Loucy (cell line): ENCODE data around the gene MCF2L.

ENCODE experiments used
- H2AFZ ChIP-seq: fragments of 200-600 bp; sonication (generic); 2 replicates; pipeline ENCODE4 v1.6.0; 2016; ENCODE audit warnings: antibody characterized with exemption, mild to moderate bottlenecking, low read length, moderate library complexity
- H3F3A ChIP-seq: fragments of 200-600 bp; 2 replicates; pipeline ENCODE4 v1.6.0; 2016; ENCODE audit warnings: antibody characterized with exemption, low read depth, mild to moderate bottlenecking
- H3K27me3 ChIP-seq: fragments of 200-600 bp; sonication (generic); 2 replicates; pipeline ENCODE4 v1.6.1; 2014; ENCODE audit warnings: low read length, mild to moderate bottlenecking; ENCODE audit not compliant: insufficient read depth, poor library complexity, severe bottlenecking
- H3K36me3 ChIP-seq: fragments of 200-600 bp; sonication (generic); 2 replicates; pipeline ENCODE4 v1.6.1; 2016; ENCODE audit warnings: low read length; ENCODE audit not compliant: insufficient read depth
- H3K4me1 ChIP-seq: fragments of 200-600 bp; sonication (generic); 2 replicates; pipeline ENCODE4 v1.5.1; 2014; ENCODE audit warnings: low read length, mild to moderate bottlenecking; ENCODE audit not compliant: insufficient read depth, poor library complexity, severe bottlenecking
- H3K4me2 ChIP-seq: fragments of 200-600 bp; sonication (generic); 2 replicates; pipeline ENCODE4 v1.6.0; 2014; ENCODE audit warnings: antibody characterized with exemption, low read length, low read depth, mild to moderate bottlenecking; ENCODE audit not compliant: poor library complexity, severe bottlenecking
- H3K4me3 ChIP-seq: fragments of 200-600 bp; sonication (generic); 2 replicates; pipeline ENCODE4 v1.5.1; 2014; ENCODE audit warnings: low read length, mild to moderate bottlenecking, mixed read lengths; ENCODE audit not compliant: poor library complexity, severe bottlenecking
- H3K79me2 ChIP-seq: fragments of 200-600 bp; sonication (generic); 2 replicates; pipeline ENCODE4 v1.6.1; 2014; ENCODE audit warnings: low read length; ENCODE audit not compliant: insufficient read depth
- H3K9ac ChIP-seq: fragments of 200-600 bp; sonication (generic); 2 replicates; pipeline ENCODE4 v1.6.0; 2014; ENCODE audit warnings: mild to moderate bottlenecking, low read depth, low read length, moderate library complexity; ENCODE audit not compliant: poor library complexity, severe bottlenecking
- H3K9me2 ChIP-seq: fragments of 200-600 bp; sonication (generic); replicated peaks from 2 replicates; pipeline ENCODE4 v1.6.1; 2016; ENCODE audit warnings: low read depth, low read length, mixed read lengths
- H3K9me3 ChIP-seq: fragments of 200-600 bp; sonication (generic); 2 replicates; pipeline ENCODE4 v1.6.1; 2014; ENCODE audit warnings: mild to moderate bottlenecking, antibody characterized with exemption, low read length, low read depth; ENCODE audit not compliant: insufficient read depth
- H4K20me1 ChIP-seq: fragments of 200-600 bp; sonication (generic); 2 replicates; pipeline ENCODE4 v1.6.0; 2014; ENCODE audit warnings: antibody characterized with exemption, low read length, mild to moderate bottlenecking; ENCODE audit not compliant: insufficient read depth, poor library complexity, severe bottlenecking
- EZH2phosphoT487 ChIP-seq: fragments of 200-600 bp; IDR thresholded peaks from 2 replicates; pipeline ENCODE4 v1.6.1; 2018; ENCODE audit warnings: antibody characterized with exemption, mild to moderate bottlenecking, moderate library complexity, borderline replicate concordance
- TF ChIP-seq, protein P1 (sequence below): fragments of 200-600 bp; sonication (generic); conservative IDR thresholded peaks from 2 replicates; pipeline ENCODE4 v1.5.1; 2014; ENCODE audit warnings: mild to moderate bottlenecking, antibody characterized with exemption, low read length

Gene MCF2L

DNA sequence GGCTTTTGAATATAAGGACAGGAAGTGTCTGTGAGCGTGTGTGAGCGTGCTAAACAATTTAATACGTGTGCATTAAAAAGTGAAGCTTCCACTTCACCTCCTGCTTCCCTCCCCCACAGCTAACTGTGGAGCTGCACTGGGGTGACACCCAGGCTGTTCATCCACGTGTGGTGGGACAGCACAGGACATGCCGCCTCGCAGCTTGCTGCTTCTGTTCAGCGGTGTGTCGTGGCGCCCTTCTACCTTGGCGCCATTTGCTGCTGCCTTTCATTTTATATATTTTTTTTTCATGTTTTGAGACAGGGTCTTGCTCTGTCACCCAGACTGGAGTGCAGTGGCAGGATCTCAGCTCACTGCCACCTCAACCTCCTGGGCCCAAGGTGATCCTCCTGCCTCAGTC is 63.3 kb downstream of the MCF2L start:
- TF ChIP-seq, protein P1, sequence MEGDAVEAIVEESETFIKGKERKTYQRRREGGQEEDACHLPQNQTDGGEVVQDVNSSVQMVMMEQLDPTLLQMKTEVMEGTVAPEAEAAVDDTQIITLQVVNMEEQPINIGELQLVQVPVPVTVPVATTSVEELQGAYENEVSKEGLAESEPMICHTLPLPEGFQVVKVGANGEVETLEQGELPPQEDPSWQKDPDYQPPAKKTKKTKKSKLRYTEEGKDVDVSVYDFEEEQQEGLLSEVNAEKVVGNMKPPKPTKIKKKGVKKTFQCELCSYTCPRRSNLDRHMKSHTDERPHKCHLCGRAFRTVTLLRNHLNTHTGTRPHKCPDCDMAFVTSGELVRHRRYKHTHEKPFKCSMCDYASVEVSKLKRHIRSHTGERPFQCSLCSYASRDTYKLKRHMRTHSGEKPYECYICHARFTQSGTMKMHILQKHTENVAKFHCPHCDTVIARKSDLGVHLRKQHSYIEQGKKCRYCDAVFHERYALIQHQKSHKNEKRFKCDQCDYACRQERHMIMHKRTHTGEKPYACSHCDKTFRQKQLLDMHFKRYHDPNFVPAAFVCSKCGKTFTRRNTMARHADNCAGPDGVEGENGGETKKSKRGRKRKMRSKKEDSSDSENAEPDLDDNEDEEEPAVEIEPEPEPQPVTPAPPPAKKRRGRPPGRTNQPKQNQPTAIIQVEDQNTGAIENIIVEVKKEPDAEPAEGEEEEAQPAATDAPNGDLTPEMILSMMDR = no peak
- TF ChIP-seq EZH2phosphoT487 = no peak
- H3K79me2 ChIP-seq = no peaks in the 10 kb centered on the region
- H3F3A ChIP-seq = no peaks in the 10 kb centered on the region
- H4K20me1 ChIP-seq = no peaks in the 10 kb centered on the region
- no peak overlapping the region for H3K4me2 ChIP-seq
- H3K9ac ChIP-seq = no peak overlapping the region
- no peak overlapping the region for H3K4me3 ChIP-seq
- no peaks in the 10 kb centered on the region for H3K9me3 ChIP-seq
- no peaks in the 10 kb centered on the region for H3K9me2 ChIP-seq
- H3K4me1 ChIP-seq = no peaks in the 10 kb centered on the region
- H3K27me3 ChIP-seq = no peaks in the 10 kb centered on the region
- H3K36me3 ChIP-seq = no peaks in the 10 kb centered on the region
- H2AFZ ChIP-seq = no peak overlapping the region

- Histone ChIP-seq H3K4me2 (no peak overlapping the region), H3K79me2 (no peaks in the 10 kb centered on the region), H3K4me1 (no peaks in the 10 kb centered on the region), H3K9me2 (no peaks in the 10 kb centered on the region), H3K9me3 (no peaks in the 10 kb centered on the region), H3K9ac (no peak overlapping the region), H3K36me3 (no peaks in the 10 kb centered on the region), H3F3A (no peaks in the 10 kb centered on the region), H3K27me3 (no peaks in the 10 kb centered on the region), H2AFZ (no peak overlapping the region), H4K20me1 (no peaks in the 10 kb centered on the region), H3K4me3 (no peak overlapping the region)
- TF ChIP-seq EZH2phosphoT487 = no peak
- TF ChIP-seq, protein P1 = no peak
Observed at GRCh38 chr13:113033054-113033850, 64.2 kb downstream of the MCF2L start.

DNA sequence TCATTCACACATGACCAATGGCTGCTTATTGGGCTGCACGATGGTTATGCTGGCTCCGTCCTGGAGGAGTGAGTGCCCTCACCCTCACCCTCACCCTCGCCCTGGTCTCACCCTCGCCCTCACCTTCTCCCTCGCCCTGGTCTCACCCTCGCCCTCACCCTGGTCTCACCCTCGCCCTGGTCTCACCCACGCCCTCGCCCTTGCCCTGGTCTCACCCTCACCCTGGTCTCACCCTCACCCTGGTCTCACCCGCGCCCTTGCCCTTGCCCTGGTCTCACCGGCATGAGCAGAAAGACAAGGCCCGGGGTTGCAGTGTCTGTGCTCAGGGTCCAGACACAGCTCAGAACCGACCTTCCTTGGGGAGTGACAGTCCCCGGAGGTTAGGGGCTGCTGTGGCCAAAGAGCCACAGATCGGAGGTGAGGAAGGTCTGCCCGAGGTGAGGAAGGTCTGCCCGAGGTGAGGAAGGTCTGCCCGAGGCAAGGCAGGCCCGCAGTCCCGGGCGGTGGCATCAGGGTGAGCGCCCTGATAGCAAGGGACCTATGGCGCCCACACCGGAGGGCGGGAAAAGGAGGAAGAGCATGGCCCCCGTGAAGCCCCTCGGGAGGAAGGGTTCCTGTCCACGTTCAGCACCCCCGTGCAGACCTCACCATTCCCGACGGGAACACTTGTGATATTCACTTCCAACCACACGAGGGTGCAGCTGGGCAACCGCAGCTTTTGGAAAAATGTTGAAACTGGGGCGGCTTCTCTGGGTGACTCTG is 65.6 kb downstream of the MCF2L start:
- Histone ChIP-seq H3K36me3 (no peaks in the 10 kb centered on the region), H3K9ac (no peak overlapping the region), H3K4me2 (no peak overlapping the region), H3K9me2 (no peaks in the 10 kb centered on the region), H3F3A (no peaks in the 10 kb centered on the region), H2AFZ (no peak overlapping the region), H3K79me2 (no peaks in the 10 kb centered on the region), H3K4me1 (no peaks in the 10 kb centered on the region), H4K20me1 (no peaks in the 10 kb centered on the region), H3K4me3 (no peak overlapping the region), H3K9me3 (no peaks in the 10 kb centered on the region), H3K27me3 (no peaks in the 10 kb centered on the region)
- TF ChIP-seq EZH2phosphoT487 = no peak
- TF ChIP-seq, protein P1 = peak; percentile 45
